MM.1S (cell line): ENCODE results near the gene BOK.
"Not testable (repeated sequence)": the region's sequence is repeated elsewhere in the genome, so short reads cannot be mapped to it uniquely, and the experiment has no call there.

Experiments
- DNase-seq: peaks from one replicate; pipeline ENCODE4 v3.0.0-alpha.2; 2015
- H2AFZ ChIP-seq: fragments of 300-600 bp; sonication (generic); 2 replicates; pipeline ENCODE4 v1.6.0; 2016; ENCODE audit warnings: antibody characterized with exemption, low read length
- H3F3A ChIP-seq: fragments of 300-600 bp; sonication (generic); 2 replicates; pipeline ENCODE4 v1.6.1; 2016; ENCODE audit warnings: mild to moderate bottlenecking, antibody characterized with exemption, low read length, moderate library complexity, mixed read lengths; ENCODE audit not compliant: insufficient read depth
- H3K27ac ChIP-seq: fragments of 300-600 bp; sonication (generic); 2 replicates; pipeline ENCODE4 v1.5.1; 2016; ENCODE audit warnings: mild to moderate bottlenecking, low read length
- H3K27me3 ChIP-seq: fragments of 300-600 bp; sonication (generic); replicated peaks from 2 replicates; pipeline ENCODE4 v1.6.0; 2016; ENCODE audit warnings: low read length; ENCODE audit not compliant: insufficient read depth
- H3K36me3 ChIP-seq: fragments of 300-600 bp; sonication (generic); replicated peaks from 2 replicates; pipeline ENCODE4 v1.6.1; 2016; ENCODE audit warnings: mild to moderate bottlenecking, low read length, mixed read lengths; ENCODE audit not compliant: insufficient read depth
- H3K4me1 ChIP-seq: fragments of 300-600 bp; sonication (generic); 2 replicates; pipeline ENCODE4 v1.6.1; 2016; ENCODE audit warnings: low read length, mixed read lengths
- H3K4me2 ChIP-seq: fragments of 300-600 bp; sonication (generic); 2 replicates; pipeline ENCODE4 v1.6.0; 2016; ENCODE audit warnings: low read depth, low read length
- H3K4me3 ChIP-seq: fragments of 300-600 bp; sonication (generic); 2 replicates; pipeline ENCODE4 v1.5.1; 2016; ENCODE audit warnings: low read length, mixed read lengths
- H3K79me2 ChIP-seq: fragments of 300-600 bp; sonication (generic); 2 replicates; pipeline ENCODE4 v1.6.1; 2016; ENCODE audit warnings: mixed run types, low read length, mixed read lengths
- H3K9ac ChIP-seq: fragments of 300-600 bp; sonication (generic); 2 replicates; pipeline ENCODE4 v1.6.1; 2016; ENCODE audit warnings: low read length, mixed read lengths
- H3K9me2 ChIP-seq: fragments of 300-600 bp; sonication (generic); replicated peaks from 2 replicates; pipeline ENCODE4 v1.6.1; 2016; ENCODE audit warnings: mild to moderate bottlenecking, low read length, mixed read lengths; ENCODE audit not compliant: insufficient read depth
- H3K9me3 ChIP-seq: fragments of 300-600 bp; sonication (generic); replicated peaks from 2 replicates; pipeline ENCODE4 v1.6.1; 2016; ENCODE audit warnings: mild to moderate bottlenecking, low read length, mixed read lengths; ENCODE audit not compliant: insufficient read depth
- H4K20me1 ChIP-seq: fragments of 300-600 bp; sonication (generic); 2 replicates; pipeline ENCODE4 v1.6.1; 2016; ENCODE audit warnings: mild to moderate bottlenecking, low read length, moderate library complexity, mixed read lengths; ENCODE audit not compliant: insufficient read depth
- EZH2 ChIP-seq: fragments of 300-600 bp; sonication (generic); optimal IDR thresholded peaks from 2 replicates; pipeline ENCODE3; 2017; ENCODE audit warnings: low read depth, mild to moderate bottlenecking, antibody characterized with exemption, low read length, mixed read lengths
- EZH2phosphoT487 ChIP-seq: fragments of 300-600 bp; sonication (generic); IDR thresholded peaks from 2 replicates; pipeline ENCODE4 v1.6.1; 2018; ENCODE audit warnings: antibody characterized with exemption, low read length
- TF ChIP-seq, protein P1 (sequence below): fragments of 300-600 bp; sonication (generic); IDR thresholded peaks from 2 replicates; pipeline ENCODE4 v1.5.1; 2016; ENCODE audit warnings: antibody characterized with exemption, low read length, mixed read lengths

BOK gene

DNA sequence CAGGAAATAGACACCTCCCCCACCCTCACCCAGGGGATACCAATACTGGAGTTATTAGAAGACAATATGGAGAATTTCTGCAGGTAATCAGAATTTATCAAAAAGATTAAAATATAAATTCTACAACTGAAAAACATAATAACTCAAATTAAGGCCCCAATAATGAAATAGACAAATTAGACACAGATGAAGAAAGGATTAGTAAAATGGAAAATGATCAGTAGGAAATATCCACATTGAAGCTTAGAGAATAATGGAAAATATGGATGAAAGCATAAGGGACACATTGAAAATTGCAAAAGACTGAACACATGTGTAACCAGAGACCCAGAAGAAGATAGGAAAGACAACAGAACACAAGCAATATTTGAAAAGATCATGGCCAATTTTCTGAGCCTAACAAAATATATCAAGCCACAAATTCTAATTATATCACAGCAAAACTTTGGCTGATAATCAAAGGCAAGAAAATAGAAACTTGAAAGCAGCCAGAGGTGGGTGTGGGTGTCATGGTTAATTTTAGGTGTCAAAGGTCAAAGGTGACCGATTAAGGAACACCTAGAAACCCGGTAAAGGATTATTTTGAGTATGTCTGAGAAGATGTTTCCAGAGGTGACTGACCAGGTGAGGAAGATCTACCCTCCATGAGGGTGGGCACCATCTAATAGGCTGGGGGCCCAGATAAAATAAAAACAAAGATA, 28.2 kb downstream of the BOK start:
- H3K36me3 ChIP-seq, result no peaks in the 10 kb centered on the region
- no peaks in the 10 kb centered on the region for H3K9me3 ChIP-seq
- no peak overlapping the region for H3K27ac ChIP-seq
- no peaks in the 10 kb centered on the region for H3K4me1 ChIP-seq
- TF ChIP-seq EZH2 (no peak), EZH2phosphoT487 (no peak)
- TF ChIP-seq, protein P1, sequence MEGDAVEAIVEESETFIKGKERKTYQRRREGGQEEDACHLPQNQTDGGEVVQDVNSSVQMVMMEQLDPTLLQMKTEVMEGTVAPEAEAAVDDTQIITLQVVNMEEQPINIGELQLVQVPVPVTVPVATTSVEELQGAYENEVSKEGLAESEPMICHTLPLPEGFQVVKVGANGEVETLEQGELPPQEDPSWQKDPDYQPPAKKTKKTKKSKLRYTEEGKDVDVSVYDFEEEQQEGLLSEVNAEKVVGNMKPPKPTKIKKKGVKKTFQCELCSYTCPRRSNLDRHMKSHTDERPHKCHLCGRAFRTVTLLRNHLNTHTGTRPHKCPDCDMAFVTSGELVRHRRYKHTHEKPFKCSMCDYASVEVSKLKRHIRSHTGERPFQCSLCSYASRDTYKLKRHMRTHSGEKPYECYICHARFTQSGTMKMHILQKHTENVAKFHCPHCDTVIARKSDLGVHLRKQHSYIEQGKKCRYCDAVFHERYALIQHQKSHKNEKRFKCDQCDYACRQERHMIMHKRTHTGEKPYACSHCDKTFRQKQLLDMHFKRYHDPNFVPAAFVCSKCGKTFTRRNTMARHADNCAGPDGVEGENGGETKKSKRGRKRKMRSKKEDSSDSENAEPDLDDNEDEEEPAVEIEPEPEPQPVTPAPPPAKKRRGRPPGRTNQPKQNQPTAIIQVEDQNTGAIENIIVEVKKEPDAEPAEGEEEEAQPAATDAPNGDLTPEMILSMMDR, result no peak
- H4K20me1 ChIP-seq, result no peaks in the 10 kb centered on the region
- DNase-seq, result no peak
- H3K9me2 ChIP-seq, result no peaks in the 10 kb centered on the region
- no peaks in the 10 kb centered on the region for H3K79me2 ChIP-seq
- H3K4me2 ChIP-seq, result no peak overlapping the region
- H2AFZ ChIP-seq, result no peak overlapping the region
- H3K4me3 ChIP-seq, result no peak overlapping the region
- H3K27me3 ChIP-seq, result no peaks in the 10 kb centered on the region
- H3K9ac ChIP-seq, result no peak overlapping the region
- H3F3A ChIP-seq, result no peaks in the 10 kb centered on the region

DNA sequence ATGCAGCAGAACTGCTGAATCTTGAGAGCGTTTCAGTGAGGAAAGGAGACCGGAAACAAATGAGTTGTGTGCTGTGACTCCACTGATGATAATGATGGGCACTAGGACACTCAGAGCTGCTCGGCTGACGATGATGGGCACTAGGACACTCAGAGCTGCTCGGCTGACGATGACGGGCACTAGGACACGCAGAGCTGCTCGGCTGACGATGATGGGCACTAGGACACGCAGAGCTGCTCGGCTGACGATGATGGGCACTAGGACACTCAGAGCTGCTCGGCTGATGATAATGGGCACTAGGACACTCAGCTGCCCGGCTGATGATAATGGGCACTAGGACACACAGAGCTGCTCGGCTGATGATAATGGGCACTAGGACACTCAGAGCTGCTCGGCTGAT, 31.3 kb downstream of the BOK start:
- not testable (repeated sequence) for H3K27me3 ChIP-seq, H2AFZ ChIP-seq, H3K9me2 ChIP-seq, H3K9ac ChIP-seq, H3K79me2 ChIP-seq, H3K9me3 ChIP-seq, H3F3A ChIP-seq, H3K36me3 ChIP-seq, H3K4me3 ChIP-seq, H3K4me1 ChIP-seq, H3K4me2 ChIP-seq, H3K27ac ChIP-seq, H4K20me1 ChIP-seq, DNase-seq

DNA sequence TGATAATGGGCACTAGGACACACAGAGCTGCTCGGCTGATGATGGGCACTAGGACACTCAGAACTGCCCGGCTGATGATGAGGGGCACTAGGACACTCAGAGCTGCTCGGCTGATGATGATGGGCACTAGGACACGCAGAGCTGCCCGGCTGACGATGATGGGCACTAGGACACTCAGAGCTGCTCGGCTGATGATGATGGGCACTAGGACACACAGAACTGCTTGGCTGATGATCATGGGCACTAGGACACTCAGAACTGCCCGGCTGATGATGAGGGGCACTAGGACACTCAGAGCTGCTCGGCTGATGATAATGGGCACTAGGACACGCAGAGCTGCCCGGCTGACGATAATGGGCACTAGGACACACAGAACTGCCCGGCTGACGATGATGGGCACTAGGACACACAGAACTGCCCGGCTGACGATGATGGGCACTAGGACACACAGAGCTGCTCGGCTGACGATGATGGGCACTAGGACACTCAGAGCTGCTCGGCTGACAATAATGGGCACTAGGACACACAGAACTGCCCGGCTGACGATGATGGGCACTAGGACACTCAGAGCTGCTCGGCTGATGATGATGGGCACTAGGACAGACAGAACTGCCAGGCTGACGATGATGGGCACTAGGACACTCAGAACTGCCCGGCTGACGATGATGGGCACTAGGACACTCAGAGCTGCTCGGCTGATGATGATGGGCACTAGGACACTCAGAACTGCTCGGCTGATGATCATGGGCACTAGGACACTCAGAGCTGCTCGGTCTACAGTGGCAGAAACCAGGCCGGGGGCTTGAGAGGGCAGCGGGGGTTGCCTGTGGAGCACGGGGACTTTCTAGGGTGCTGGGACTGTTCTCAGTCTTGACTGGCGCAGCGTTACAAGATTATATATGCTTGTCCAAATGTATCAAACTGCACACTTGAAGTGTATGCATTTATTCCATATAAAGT, 32.2 kb downstream of the BOK start:
- H3K27ac ChIP-seq, H4K20me1 ChIP-seq, H3K4me3 ChIP-seq, H2AFZ ChIP-seq, H3K4me2 ChIP-seq, DNase-seq, H3K27me3 ChIP-seq, H3K79me2 ChIP-seq, H3K9me3 ChIP-seq, H3K9me2 ChIP-seq, H3K4me1 ChIP-seq, H3K9ac ChIP-seq, H3K36me3 ChIP-seq, H3F3A ChIP-seq: not testable (repeated sequence)

DNA sequence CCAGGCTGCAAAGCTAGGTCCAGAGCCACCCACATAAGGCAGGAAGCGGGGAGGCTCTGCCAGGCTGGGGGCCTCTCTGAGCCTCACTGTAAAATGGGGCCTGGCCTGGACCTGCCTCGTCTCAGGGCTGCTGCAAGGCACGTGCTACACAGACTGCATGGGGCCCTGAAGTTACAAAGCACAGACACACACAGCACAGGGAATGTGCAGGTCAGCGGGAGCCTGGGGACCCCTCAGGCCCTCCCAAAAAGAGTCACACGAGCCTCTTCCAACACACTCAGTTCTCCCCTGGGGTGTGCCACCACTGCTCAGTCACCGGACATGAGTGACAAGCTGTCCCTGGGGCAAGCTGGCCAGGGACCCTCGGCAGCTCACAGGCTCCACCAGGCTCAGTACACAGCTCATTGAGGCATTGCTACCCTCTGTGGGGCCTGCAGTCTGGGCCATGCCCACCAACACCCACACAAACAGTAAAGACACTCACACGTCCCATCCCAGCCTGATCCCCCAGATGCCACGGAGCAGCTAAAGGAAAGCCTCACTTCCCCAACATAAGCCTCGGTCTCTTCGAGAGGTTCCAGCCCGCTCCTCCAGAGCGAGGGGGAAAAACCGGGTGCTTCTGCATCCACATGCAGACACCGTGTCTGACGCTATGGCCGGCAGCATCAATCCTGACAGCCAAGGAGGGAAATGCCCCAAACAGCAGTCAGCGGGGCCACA, 33.7 kb downstream of the BOK start:
- TF ChIP-seq EZH2, result no peak
- TF ChIP-seq, protein P1, result no peak
- no peak for TF ChIP-seq EZH2phosphoT487
- H3K9me3 ChIP-seq, result no peaks in the 10 kb centered on the region
- H3K27me3 ChIP-seq, result no peaks in the 10 kb centered on the region
- no peak for DNase-seq
- H3K4me2 ChIP-seq, result no peak overlapping the region
- H3K9ac ChIP-seq, result no peak overlapping the region
- H3K4me3 ChIP-seq, result no peak overlapping the region
- H2AFZ ChIP-seq, result no peak overlapping the region
- H3K4me1 ChIP-seq, result no peaks in the 10 kb centered on the region
- no peaks in the 10 kb centered on the region for H3K36me3 ChIP-seq
- H3K9me2 ChIP-seq, result no peaks in the 10 kb centered on the region
- H3F3A ChIP-seq, result no peaks in the 10 kb centered on the region
- H3K79me2 ChIP-seq, result no peaks in the 10 kb centered on the region
- no peak overlapping the region for H3K27ac ChIP-seq
- no peaks in the 10 kb centered on the region for H4K20me1 ChIP-seq
